HG02885 (cell line): ENCODE results near the gene PGGHG.
"Not testable (repeated sequence)": the region's sequence is repeated elsewhere in the genome, so short reads cannot be mapped to it uniquely, and the experiment has no call there.

ENCODE experiments used
- ATAC-seq: cut with Tn5 transposase; IDR thresholded peaks from one replicate; pipeline ENCODE4 v1.9.1; 2021; ENCODE audit warnings: mild to moderate bottlenecking; ENCODE audit not compliant: unreplicated experiment, poor library complexity

Gene PGGHG

DNA sequence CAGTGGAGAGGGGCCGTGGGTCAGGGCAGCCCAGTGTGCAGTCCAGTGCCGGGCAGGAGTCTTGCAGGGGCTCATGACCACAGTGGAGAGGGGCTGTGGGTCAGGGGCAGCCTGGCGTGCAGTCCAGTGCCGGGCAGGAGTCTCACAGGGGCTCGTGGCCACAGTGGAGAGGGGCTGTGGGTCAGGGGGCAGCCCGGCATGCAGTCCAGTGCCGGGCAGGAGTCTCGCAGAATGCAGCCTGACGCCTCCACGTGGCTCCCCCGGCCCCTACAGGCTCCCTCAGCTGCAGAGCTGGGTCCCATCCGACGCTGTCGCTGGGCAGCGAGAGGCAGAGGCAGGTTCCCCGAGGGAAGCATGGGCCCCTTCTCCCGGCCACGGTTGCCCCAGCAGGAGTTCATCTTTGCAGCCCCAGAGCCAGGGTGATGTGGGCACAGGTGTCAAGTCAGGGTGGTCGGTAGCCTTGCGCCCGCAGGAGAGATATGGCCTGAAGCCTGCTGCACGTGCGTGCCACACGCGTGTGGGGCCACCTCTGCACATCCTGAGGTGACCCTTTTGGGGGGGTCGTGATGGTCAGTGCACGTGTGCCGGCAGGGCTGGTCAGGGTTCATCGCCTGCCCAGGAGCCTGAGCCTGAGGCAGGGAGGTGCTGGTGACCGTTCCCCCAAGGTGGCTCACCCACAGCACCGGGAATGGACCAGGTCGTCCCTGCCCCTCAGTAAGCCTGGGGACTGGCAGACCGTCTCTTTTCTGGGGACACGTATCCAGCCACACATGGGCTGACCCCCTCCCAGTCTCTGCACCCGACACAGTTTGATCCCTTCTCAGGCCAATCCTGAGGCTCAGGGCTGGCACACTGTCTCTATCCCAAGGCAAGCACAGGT, 7.5 kb downstream of the PGGHG start:
- no peak for ATAC-seq

DNA sequence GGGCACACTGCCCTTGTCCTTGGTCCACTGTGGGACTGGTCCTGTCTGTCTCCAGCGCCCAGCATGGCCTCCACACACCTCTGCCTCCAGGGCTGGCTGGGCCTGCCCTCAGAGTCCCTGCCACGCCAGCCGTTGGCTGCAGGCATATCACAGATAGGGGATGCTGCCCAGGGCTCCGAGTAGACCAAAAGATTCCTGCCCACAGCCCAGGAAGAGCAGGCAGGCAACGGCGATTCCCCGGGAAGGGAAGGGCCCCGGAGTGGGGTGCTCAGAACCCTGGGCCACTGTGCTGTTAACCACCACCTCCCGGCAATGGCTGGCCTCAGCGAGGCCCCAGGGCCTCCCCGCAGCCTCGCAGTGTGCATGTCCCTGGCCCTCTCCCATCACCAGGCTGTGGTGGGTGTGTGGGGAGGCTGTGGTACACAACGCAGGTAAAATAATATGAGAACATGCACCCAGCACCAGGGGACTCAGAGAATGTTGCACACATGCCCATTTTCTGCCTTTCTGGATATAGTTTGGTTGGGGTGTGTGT, 8.2 kb downstream of the PGGHG start:
- ATAC-seq: no peak

DNA sequence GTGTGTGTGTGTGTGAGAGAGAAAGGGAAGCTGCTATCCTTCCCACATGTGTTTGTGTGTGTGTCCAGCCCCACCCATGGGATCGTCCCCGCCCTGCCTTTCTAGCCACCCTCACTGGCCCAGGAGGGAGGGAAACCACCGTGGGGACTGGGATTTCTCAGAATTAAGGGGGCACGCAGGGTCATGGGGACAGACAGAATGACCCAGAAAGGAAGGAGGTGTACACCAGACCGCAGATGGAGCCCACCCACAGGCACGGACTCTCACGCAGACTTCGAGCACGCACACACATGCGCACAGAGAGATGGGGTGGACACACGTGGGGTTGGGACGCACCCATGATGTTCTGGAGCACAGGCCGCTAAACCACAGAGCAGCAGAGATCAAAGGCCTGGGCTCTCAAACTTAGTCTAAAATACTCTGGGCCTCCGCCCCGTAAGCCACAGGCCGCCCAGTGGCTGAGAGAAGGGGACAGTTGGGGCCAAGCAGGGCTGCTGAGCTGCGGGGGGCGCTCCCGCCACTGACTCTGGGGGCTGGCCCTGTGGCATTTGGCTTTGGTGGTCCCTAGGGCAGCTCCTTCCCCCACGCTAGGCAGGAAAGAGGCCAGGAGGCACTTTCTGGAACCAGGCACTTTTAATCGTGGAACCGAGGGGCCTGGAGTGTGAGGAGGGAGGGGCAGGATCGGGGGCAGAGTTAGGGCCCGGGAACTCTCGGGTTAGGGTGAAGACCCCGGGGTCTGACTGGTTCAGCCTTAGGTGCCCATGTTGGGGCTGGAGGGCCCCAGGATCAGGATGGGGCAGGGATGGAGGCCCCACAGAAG, 8.9 kb downstream of the PGGHG start:
- ATAC-seq: peak; percentile 62

DNA sequence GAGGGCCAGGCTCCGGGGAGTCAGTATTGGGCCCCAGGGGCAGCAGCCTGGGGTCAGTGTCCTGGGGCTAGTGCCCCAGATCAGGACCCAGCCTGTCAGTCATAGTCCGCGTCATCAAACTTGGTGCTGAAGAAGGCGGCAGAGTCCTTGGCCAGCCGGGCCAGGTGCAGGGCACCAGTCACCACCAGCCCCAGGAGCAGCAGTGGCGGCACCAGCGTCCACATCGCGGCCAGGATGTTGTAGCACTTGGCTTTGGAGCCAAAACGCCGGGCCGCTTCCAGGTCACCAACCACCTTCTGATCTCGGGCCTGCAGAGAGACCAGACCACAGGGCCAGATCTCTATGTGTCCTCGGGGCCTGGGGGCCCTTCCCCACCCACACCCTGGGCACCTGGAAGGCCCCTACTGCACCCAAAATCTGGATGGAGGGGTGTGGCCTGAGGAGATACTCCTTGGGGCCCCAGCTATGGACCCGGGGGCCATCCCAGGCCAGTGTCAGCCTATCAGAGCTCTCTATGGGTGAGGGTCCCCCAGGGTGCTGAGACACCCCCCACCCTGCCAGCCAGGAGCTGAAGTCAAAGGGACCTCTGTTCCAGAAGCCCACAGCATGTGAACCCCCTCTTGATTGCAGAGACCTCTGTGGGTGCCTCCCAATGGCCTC, 9.6 kb downstream of the PGGHG start:
- no peak for ATAC-seq

DNA sequence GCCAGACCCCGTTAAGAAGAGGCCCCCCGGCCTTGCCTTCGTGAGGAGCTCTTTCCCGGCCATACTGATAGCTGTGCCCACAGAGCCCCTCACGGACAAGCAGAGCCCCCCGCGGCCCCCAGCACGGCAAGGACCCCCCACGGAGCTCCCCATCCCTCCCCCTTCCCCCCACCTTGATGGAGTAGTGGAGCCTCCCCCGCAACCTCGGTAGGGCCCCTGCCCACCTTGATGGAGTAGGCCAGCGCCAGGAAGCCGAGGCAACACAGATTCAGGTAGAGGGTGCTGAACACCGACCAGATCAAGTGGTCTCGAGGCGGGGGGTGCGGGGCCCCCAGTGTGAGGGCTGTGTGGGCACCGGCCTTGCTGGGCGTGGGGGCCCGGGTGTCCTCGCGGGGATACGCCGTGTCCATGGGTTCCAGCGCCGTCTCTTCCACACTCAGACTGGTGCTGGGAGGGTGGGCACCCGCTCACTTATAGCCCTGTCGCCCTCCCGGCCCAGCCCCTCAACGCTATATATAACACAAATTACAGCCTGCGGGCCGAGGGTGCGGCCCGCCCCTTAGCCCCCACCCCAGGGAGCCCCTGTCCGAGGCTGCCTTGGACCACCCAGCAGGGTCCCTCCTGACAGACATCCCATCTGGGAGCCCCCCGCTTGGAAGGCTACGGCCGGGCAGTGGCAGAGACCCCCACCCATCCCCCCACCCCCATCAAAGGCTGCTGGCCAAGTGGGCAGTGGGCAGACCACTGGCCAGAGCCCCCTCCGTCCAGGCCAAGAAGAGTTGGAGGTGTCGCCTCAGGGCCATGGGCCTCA, 10.4 kb downstream of the PGGHG start, which contains the start of gene IFITM5:
TSS of gene IFITM5 (minus strand) at position 446 of the 811 bp plus-strand sequence. CDS start at position 410, 36 bp downstream.
- no peak for ATAC-seq

DNA sequence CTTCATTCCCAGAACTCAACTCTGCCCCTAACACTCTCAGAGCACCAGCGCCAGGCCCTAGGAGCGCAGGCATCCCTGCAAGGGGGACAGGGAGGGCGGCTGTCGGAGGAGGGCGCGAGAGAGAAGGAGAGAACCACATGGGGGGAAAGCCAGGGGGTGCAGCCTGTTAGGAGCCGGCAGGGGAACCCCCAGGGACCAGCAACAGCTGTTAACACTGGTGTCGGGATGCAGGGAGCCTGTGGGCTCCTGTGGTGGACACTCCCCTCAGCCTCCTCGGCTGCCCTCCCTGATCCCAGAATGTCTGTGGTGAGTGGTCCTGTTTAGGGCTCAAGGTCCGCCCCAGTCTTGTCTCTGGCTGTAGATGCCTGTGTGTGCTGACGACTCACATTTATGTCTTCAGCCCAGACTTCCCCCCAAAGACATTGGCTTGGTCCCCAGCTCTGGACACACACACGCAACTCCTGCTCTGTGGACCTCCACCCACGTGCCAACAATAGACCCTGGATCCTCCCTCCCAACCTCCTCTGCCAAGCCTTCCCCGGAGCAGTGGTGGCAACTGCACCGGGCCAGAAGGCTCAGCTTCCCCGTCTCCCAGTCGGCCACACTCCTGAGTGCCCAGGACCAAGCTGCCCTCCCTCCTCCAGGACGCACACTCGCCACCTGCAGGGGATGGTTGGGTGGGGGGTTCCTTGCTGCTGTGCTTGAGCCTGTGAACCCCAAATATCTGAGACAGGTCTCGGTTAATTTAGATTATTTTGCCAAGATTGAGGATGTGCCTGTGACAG, 11.2 kb downstream of the PGGHG start:
- ATAC-seq: no peak

DNA sequence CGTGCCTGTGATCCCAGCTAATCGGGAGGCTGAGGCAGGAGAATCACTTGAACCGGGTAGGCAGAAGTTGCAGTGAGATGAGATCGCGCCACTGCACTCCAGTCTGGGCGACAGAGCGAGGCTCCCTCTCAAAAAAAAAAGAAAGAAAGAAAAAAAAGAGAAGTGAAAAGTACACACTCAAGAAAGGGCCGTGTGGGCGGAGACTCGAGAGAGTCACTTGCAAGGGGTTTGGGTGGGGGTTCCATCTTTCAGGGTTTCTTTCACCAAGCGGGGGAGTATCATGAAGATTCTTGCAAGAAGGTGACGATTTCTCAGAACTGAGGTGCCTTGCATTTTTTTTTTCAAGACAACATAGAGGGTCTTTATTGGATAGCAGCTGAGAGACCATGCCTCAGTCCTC, 14.4 kb downstream of the PGGHG start:
- no peak for ATAC-seq

DNA sequence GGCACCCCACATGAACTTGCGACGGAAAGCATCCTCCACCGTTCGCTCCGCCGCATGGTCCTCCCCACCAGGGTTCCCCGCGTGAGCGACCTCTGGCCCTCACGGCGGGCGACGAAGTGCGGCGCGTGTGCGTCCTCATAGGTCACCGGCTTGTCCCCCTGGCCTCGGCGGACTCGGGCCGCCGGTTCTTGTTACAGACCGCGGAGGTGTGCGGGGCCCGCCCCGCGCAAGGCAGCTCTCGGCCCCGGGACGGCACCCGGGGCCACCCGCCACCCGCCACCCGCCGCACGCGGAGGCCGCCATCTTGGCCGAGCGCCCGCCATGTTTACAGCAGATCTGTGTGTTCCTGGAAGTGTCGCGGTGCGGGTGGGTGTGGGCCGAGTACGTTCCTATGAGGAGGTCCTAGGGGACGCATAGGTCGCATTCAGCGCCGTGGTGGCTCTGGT, 15.2 kb downstream of the PGGHG start:
- ATAC-seq: no peak

DNA sequence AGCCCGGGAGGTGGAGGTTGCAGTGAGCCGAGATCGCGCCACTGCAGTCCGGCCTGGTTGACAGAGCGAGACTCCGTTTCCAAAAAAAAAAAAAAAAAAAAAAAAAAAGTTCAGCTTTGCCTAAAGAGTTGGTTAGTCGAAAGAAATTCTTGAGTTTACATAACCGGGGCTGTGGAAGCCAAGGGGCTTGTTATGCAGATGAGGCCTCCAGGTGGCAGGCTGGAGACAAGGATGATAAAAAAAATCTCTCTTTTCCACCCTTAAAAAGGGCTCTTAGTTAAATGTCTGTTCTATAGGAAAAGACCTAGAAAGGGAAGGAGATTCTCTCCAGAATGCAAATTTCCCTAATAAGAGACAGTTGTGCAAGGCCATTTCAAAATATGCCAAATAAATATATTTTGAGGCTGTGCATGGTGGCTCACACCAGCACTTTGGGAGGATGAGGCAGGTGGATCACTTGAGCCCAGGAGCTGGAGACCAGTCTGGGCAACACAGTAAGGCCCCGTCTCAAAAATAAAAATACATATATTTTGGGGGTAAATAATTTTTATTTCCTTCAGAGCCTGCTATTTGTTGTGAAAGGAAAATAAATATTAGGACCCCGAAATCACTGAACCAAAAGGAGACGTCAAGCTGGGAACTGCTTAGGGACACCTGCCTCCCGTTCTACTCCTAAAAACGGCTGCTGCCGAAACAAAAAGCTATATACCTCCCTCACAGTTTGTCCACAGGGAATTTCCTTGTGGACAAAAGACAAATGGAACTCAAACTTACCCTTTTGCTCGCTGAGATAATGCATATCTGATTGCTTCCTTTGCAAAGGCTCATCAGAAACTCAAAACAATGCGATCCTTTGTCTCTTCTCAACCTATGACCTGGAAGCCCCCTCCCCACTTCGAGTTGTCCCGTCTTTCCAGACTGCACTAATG, 16.3 kb downstream of the PGGHG start:
- ATAC-seq: no peak

DNA sequence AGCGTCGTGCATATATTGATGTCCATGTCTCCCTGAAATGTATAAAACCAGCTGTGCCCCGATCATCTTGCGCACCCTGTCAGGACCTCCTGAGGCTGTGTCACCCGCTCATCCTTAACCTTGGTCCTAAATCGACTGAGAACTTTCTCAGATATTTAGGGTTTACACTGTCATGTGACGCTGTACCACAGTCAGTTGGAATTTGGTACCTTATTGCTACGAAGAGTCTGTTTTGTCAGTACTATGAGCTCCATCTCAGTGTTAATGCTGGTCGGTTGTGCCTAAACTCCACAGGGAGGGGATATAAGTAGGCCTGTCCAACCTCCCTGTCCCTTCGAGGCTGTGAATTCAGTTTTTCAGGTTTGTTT, 16.9 kb downstream of the PGGHG start:
- ATAC-seq: no peak

DNA sequence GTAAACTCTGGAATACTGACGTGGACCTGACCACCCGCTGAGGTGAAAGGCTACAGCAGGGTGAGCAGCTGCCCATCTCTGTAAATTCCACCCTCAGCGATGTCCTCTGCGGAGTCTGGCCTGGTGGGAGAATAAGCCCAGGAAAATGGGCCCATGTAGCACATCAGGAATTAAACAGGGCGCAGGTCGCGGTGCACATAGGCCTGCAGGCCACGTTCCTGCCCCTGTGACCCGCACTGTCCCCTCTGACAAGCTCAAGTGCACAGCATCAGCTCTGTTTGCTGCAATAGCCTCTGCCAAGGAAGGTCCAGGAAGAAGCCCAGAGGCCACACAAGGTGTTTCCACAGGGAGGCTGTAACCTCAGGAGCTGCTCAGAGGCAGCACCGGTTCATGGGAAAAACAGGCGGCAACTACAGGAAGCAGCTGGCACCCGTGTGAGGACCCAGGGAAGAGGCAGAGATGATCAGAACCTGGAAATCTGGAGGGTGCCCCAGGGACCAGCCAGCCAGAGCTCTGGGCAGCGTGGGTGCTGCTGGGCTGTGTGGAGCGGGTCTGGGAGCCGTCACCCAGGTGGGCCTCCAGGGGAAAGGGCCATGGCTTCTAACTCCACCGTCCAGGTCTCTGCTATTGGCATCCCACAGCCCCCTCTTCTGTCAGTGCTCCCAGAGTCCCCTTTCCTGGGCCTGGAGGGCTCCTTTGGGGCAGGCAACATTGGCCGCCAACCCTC, 17.9 kb downstream of the PGGHG start:
- ATAC-seq: no peak

DNA sequence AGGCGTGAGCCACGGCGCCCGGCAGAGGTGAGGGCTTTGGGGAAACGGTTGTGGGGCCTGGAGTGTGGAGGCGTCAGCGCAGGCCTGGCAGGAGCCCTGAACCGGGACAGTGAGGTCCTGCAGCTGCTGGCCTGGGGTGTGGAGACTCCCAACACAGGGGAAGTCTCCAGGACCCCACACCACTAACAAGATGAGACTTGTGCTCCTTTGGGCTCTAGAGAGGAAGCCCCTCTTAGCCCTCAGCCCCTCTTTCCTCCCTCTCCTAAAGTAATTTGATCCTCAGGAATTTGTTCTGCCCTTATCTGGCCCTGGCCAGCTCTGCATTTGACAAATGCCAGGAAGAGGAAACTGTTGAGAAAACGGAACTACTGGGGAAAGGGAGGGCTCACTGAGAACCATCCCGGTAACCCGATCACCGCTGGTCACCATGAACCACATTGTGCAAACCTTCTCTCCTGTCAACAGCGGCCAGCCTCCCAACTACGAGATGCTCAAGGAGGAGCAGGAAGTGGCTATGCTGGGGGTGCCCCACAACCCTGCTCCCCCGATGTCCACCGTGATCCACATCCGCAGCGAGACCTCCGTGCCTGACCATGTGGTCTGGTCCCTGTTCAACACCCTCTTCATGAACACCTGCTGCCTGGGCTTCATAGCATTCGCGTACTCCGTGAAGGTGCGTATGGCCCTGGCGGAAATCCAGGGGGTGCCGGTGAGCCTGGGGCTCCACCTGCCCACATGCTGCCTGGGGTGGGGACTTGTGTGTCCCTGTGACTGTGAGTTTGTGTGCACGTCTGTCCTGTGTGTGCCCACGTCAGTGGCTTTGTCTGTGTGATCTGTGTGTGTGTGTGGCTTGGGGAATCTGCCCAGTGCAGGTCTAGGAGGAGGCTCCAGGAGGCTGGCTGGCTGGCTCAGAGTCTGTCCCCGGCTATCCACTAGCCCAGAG, 19.1 kb downstream of the PGGHG start, which contains the start of gene IFITM2:
TSS of gene IFITM2 (plus strand) at position 51 of the 943 bp plus-strand sequence. CDS start at position 428, 377 bp downstream.
- ATAC-seq: not testable (repeated sequence)

DNA sequence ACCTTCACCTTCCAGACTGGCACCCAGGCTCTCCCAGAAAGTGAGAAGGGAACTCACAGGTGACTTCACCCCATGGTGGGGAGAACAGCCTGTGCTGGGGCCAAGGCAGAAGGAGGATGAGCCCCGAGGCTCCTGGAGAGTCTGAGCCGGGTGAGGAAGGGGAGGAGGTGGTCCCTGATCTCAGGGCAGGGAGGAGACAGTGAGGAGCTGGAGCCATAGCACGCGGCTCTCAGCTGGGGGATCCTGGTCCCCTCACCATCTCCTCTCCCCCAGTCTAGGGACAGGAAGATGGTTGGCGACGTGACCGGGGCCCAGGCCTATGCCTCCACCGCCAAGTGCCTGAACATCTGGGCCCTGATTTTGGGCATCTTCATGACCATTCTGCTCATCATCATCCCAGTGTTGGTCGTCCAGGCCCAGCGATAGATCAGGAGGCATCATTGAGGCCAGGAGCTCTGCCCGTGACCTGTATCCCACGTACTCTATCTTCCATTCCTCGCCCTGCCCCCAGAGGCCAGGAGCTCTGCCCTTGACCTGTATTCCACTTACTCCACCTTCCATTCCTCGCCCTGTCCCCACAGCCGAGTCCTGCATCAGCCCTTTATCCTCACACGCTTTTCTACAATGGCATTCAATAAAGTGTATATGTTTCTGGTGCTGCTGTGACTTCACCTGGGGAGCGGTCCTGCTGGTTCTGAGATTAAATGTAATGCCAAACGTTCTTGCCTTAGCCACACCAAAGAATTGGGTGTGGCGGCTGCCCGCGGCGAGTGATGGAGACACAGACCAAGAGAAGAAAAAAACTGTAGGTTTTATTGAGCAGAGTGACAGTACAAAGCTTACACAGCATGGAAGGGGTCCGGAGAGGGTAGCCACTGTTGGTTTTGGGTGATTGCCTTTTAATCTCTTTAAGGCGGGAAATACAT, 20.1 kb downstream of the PGGHG start:
- ATAC-seq: not testable (repeated sequence)

DNA sequence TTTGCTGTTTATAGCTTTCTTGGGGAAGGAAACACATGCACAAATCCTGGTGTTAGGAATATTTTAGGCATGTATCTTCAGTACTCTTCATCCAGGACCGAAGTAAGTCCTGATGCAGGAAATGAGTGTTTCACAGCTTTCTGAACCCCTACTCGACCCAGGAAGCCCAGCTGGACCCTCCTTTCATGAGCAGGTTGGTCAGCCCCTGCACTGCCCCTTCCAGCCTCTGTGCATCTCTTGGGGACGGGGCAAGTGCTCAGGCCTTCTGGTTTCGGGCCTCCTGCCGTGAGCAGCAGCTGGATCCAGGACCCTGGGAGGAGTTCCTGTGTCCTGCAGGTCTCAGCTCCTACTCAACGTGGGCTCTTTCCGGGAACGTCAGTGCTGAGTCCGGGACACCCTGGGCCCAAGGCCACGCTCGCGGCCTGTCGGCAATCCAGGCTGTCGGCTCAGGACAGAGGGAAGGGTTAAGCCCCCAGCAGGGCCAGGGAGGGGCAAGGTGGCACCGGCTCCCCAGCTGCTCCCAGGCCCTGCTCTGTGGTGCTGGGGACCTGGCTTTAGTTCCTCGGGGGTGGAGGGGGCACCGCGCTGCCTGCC, 21.1 kb downstream of the PGGHG start:
- ATAC-seq: not testable (repeated sequence)
